Effector memory CD8-positive, alpha-beta T cell (primary cell): ENCODE data around the gene HK2.
"Not testable (repeated sequence)": the region's sequence is repeated elsewhere in the genome, so short reads cannot be mapped to it uniquely, and the experiment has no call there.

ENCODE experiments used
- ATAC-seq: fragments of 150-1000 bp; cut with Tn5 transposase; replicated peaks from 2 replicates; pipeline ENCODE4 v1.10.0; 2021; ENCODE audit warnings: mild to moderate bottlenecking, moderate library complexity
- DNase-seq, 3 experiments: peaks; one replicate each; pipeline ENCODE4 v3.0.0; 2021
- H3K27ac Mint-ChIP-seq, 2 donors: one replicate each; pipeline ENCODE4 v1.8.0; 2022; ENCODE audit warnings: mild to moderate bottlenecking in 2 of 2, mixed read lengths in 2 of 2, moderate library complexity in 2 of 2
- H3K27me3 Mint-ChIP-seq, 2 donors: one replicate each; pipeline ENCODE4 v1.8.0; 2022; ENCODE audit warnings: mixed read lengths in 2 of 2
- H3K36me3 Mint-ChIP-seq: one replicate; pipeline ENCODE4 v1.8.0; 2022; ENCODE audit warnings: mild to moderate bottlenecking, moderate library complexity, mixed read lengths; ENCODE audit not compliant: insufficient read depth
- H3K4me1 Mint-ChIP-seq, 2 donors: one replicate each; pipeline ENCODE4 v1.8.0; 2022; ENCODE audit warnings: low read depth in 2 of 2, mixed read lengths in 2 of 2
- H3K4me3 Mint-ChIP-seq, 2 donors: one replicate each; pipeline ENCODE4 v1.8.0; 2022; ENCODE audit warnings: mild to moderate bottlenecking in 2 of 2, mixed read lengths in 2 of 2, moderate library complexity in 2 of 2
- H3K9me3 Mint-ChIP-seq, 2 donors: one replicate each; pipeline ENCODE4 v1.8.0; 2022; ENCODE audit warnings: mixed read lengths in 2 of 2

The HK2 gene

GRCh38 chr2:74821177-74822126 lies 12.5 kb upstream of the HK2 start:
- peaks cover 8 to 10% of the 10 kb centered on the region in 2 donors for H3K27me3 Mint-ChIP-seq
- H3K4me3 Mint-ChIP-seq, result no peak overlapping the region
- no peak for ATAC-seq
- no peaks in the 10 kb centered on the region for H3K36me3 Mint-ChIP-seq
- no peaks in the 10 kb centered on the region for H3K9me3 Mint-ChIP-seq
- H3K4me1 Mint-ChIP-seq, result peaks cover 0 to 3% of the 10 kb centered on the region in 2 donors
- H3K27ac Mint-ChIP-seq, result no peak overlapping the region
- DNase-seq, result no peak

GRCh38 chr2:74822771-74823566 lies 11.0 kb upstream of the HK2 start:
- H3K36me3 Mint-ChIP-seq, result no peaks in the 10 kb centered on the region
- no peak for DNase-seq
- H3K4me1 Mint-ChIP-seq, result no peaks in the 10 kb centered on the region
- no peaks in the 10 kb centered on the region for H3K27me3 Mint-ChIP-seq
- H3K4me3 Mint-ChIP-seq, result no peak overlapping the region
- H3K27ac Mint-ChIP-seq, result no peak overlapping the region
- ATAC-seq, result no peak
- H3K9me3 Mint-ChIP-seq, result no peaks in the 10 kb centered on the region

GRCh38 chr2:74824679-74825078 lies 9.2 kb upstream of the HK2 start:
- no peak for ATAC-seq

GRCh38 chr2:74828543-74828942 lies 5.4 kb upstream of the HK2 start:
- Mint-ChIP-seq H3K9me3 (no peaks in the 10 kb centered on the region), H3K27ac (no peak overlapping the region), H3K27me3 (peaks cover 11 to 23% of the 10 kb centered on the region in 2 donors), H3K4me3 (no peak overlapping the region), H3K36me3 (no peaks in the 10 kb centered on the region), H3K4me1 (no peaks in the 10 kb centered on the region)
- no peak for DNase-seq
- no peak for ATAC-seq

More at GRCh38 chr2:74824679-74825078, 9.2 kb upstream of the HK2 start:
- no peak overlapping the region for H3K27ac Mint-ChIP-seq
- H3K36me3 Mint-ChIP-seq, result no peaks in the 10 kb centered on the region
- H3K4me1 Mint-ChIP-seq, result no peaks in the 10 kb centered on the region
- peaks cover 0 to 2% of the 10 kb centered on the region in 2 donors for H3K27me3 Mint-ChIP-seq
- no peak overlapping the region for H3K4me3 Mint-ChIP-seq
- DNase-seq, result no peak
- no peaks in the 10 kb centered on the region for H3K9me3 Mint-ChIP-seq

- no peak for DNase-seq
- Mint-ChIP-seq H3K9me3 (no peaks in the 10 kb centered on the region), H3K4me3 (no peak overlapping the region), H3K27ac (no peak overlapping the region), H3K4me1 (peaks cover 15% of the 10 kb centered on the region in 2 donors), H3K27me3 (peaks cover 25 to 35% of the 10 kb centered on the region in 2 donors), H3K36me3 (no peaks in the 10 kb centered on the region)
- no peak for ATAC-seq
Measured at GRCh38 chr2:74831693-74832530, 2.0 kb upstream of the HK2 start.

DNA sequence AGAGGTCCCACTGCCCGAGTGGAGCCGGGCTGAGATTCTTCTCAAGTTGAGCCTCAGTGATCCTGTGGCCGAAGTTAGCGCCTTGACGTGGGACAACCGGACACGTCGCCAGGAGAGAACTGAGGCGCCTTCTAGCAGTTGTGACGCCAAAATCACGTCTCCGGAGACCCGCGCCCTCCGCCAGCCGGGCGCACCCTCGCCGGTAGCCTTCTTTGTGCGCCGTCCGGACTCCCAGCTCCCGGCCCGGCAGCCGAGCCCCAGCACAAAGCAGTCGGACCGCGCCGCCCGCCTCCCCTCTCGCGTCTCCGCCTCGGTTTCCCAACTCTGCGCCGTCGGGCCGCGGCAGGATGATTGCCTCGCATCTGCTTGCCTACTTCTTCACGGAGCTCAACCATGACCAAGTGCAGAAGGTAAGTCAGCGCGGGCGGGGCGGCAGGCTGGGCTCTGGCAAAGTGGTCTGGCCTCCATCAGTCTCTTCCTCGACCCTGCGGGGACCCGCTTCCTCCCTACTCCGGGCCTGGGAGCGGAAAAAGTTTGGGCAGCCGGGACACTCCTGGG lies 386 bp downstream of the HK2 start:
- DNase-seq (peak in 1 of 3 experiments; percentile 7), ATAC-seq (peak; percentile 28)
- peaks cover 15 to 21% of the 10 kb centered on the region in 2 donors for H3K4me1 Mint-ChIP-seq
- not testable (repeated sequence) for H3K9me3 Mint-ChIP-seq, H3K27ac Mint-ChIP-seq, H3K36me3 Mint-ChIP-seq
- H3K4me3 Mint-ChIP-seq, result peak overlapping the region; percentile 76 to 80
- peaks cover 40 to 47% of the 10 kb centered on the region in 2 donors for H3K27me3 Mint-ChIP-seq

DNA sequence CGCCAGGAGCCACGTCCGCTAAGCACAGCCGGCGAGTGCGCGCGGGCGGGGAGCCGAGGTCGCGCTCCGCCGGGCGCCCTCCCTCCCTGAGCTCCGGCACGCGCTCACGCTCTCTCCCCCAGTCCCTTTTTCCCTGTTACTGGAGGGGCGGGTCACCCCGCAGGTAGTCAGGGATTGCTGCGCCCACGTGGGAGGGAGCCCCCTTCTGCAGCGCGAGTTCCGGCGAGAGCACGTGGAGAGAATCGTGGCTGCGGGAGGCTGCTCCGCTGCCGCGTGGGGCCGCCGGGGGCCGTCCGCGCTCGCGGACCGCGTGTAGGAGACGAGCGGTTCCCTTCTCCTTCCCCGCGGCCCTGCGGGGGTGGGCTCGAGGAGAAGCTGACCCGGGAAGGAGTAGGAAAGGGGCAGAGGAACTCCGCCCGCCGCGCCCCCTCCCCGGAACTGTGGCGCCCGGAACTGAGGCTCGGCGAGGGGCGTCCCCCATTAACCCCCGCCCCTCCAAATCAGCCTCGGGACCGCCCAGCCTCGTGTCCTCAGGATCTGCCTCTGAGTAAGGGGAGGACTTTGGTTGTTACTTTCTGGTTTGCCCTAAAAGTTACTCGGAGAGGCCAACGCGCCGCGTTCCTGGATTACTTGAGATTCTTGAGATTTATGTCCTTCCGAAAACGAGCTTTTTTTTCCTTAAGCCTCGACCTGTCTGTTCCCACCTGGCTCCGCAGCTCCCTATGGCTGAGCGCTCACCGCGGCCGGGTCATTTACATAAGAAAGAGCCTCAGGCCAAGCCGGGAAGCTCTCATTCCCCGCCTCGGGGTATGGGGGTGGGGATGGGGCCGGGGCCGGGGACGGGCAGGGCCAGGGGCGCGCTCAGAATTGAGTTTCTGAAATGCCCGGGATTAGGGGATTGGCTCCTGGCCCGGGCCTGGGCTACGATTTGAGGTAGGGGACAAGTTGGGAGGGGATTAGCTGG lies 1.1 kb downstream of the HK2 start:
- DNase-seq (peak in 2 of 3 experiments; percentile 8 to 14), ATAC-seq (peak; percentile 34)

GRCh38 chr2:74835831-74836674 lies 2.1 kb downstream of the HK2 start:
- Mint-ChIP-seq H3K9me3 (no peaks in the 10 kb centered on the region), H3K4me3 (peak overlapping the region; percentile 76 to 80), H3K36me3 (no peaks in the 10 kb centered on the region), H3K27ac (no peak overlapping the region), H3K27me3 (peaks cover 41 to 45% of the 10 kb centered on the region in 2 donors), H3K4me1 (peaks cover 15 to 24% of the 10 kb centered on the region in 2 donors)
- DNase-seq (no peak), ATAC-seq (no peak)

More for the DNA sequence above, 1.1 kb downstream of the HK2 start:
- Mint-ChIP-seq H3K4me1 (peaks cover 15 to 21% of the 10 kb centered on the region in 2 donors), H3K27me3 (peaks cover 40 to 42% of the 10 kb centered on the region in 2 donors), H3K36me3 (no peaks in the 10 kb centered on the region), H3K27ac (no peak overlapping the region), H3K4me3 (peak overlapping the region; percentile 76 to 80), H3K9me3 (no peaks in the 10 kb centered on the region)

DNA sequence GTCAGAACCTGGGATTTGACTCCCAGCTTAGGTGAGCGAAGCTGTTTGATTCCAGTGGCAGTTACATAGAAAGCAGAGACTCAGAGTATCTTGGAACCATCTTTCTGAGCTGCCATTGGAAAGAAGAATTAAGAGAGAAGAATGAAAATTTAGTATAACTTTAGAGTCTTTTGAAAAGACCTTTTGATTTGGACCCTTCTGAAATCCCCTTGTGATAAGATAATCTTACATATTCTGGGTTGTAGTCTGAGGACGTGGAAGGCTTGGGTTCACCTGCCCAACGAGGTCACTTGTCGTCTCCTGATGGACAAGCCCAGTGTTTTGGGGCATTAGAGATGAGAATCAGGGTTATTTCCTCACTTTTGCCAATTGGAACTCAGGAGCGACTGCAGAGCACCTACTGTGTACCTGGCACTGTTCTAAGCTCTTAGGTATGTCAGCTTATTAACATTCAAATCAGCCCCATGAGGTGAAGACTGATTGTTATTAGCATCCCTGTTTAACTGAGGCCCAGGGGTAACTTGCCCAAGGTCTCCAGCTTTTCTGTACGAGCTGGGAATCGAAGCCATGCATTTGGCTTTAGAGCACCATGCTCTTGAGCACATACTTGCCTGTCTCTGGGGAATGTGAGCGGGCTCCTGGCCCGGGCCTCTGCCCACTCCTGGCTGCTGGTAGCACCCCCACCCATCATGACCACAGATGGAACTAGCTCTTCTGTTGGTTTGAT lies 2.9 kb downstream of the HK2 start:
- no peak overlapping the region for H3K4me3 Mint-ChIP-seq
- DNase-seq (no peak), ATAC-seq (no peak)
- no peak overlapping the region for H3K27ac Mint-ChIP-seq
- H3K27me3 Mint-ChIP-seq, result peaks cover 46 to 47% of the 10 kb centered on the region in 2 donors
- no peaks in the 10 kb centered on the region for H3K36me3 Mint-ChIP-seq
- no peaks in the 10 kb centered on the region for H3K9me3 Mint-ChIP-seq
- H3K4me1 Mint-ChIP-seq, result peaks cover 15 to 28% of the 10 kb centered on the region in 2 donors

DNA sequence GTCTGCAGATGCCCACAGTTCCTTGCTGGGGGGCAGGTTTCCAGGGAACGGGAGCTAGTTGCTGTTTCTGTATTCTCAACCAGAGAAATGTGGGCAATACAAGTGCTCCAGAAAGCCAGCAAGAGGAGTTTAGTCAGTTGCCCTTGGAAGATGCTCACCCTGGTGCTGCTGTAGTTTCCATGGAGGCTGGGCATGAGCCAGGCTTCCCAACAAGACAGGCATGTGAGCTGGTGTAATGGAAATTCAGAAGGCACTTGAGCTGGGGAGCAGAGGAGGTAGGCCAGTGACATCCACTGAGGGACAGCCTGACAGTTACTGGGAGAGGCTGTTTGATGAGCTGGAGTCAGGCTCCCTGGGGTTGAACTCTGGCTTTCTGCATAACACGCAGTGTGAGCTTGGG lies 7.7 kb downstream of the HK2 start:
- Mint-ChIP-seq H3K27ac (no peak overlapping the region), H3K4me3 (no peak overlapping the region), H3K4me1 (peaks cover 12 to 32% of the 10 kb centered on the region in 2 donors), H3K36me3 (no peaks in the 10 kb centered on the region), H3K27me3 (peaks cover 27 to 30% of the 10 kb centered on the region in 2 donors), H3K9me3 (no peaks in the 10 kb centered on the region)
- no peak for ATAC-seq
- no peak for DNase-seq

DNA sequence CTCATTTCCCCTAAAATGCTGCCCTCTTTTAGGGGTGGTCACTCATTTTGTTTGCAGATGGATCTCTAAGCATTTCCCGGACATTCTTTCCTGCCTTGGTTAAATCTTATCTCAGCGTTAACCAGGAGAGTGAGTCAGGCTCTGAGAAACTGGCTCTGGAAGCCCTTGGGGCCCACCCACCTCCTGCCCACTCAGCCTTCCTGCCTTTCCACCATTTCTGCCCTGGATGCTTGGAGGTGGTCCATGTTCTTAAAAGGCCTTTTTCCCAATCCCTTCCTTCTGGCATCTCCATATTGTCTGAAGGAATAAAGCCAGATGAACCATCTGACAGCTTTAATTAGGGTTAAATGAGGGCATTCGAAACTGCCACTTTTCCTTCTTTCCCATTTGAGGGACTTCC lies 9.5 kb downstream of the HK2 start:
- ATAC-seq (no peak), DNase-seq (no peak)
- no peaks in the 10 kb centered on the region for H3K36me3 Mint-ChIP-seq
- H3K27me3 Mint-ChIP-seq, result peaks cover 9 to 16% of the 10 kb centered on the region in 2 donors
- peak overlapping the region; percentile 64 to 71 for H3K4me3 Mint-ChIP-seq
- peak overlapping the region; percentile 30 to 89 for H3K27ac Mint-ChIP-seq
- H3K4me1 Mint-ChIP-seq, result peaks cover 11 to 26% of the 10 kb centered on the region in 2 donors
- H3K9me3 Mint-ChIP-seq, result no peaks in the 10 kb centered on the region
